Germinal center (tissue), 1 donor: ENCODE results near the gene PLA2G6.

Experiments used
- DNase-seq: peaks from one replicate; pipeline ENCODE4 v3.0.0; 2012; ENCODE audit warnings: mixed read lengths, low spot score

Gene PLA2G6

DNA sequence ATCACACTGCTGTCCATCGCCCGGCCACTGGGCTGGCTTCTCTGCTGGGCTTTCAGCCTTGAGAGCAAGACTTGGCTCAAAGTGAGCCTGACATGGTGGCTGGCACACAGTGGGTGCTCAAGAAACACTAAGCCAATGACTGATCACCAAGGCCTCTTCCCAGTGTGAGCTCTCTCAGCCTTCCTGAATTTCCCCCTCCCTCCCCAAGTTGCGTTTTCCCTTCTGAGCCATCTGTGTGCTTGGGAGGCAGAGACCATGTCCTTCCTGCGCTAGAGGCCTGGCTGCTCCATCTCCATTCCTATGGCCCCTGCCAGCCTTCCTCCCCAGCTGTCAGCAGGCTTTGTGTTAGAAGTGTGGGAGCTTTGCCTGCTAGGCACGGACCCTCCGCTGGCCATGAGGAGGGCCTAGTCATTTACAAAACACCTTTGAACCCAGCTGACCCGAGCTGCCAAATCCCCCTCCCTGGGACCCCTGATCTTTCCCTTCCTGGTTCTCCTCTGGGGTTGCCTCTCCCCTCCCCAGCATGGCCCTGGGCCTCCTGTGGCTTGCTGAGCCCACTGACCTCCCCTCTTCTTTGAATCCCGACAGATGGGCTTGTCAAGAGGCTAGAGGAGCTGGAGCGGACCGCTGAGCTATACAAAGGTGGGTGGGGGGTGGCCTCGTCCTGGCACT lies 111.2 kb downstream of the PLA2G6 start:
- DNase-seq, result no peak

DNA sequence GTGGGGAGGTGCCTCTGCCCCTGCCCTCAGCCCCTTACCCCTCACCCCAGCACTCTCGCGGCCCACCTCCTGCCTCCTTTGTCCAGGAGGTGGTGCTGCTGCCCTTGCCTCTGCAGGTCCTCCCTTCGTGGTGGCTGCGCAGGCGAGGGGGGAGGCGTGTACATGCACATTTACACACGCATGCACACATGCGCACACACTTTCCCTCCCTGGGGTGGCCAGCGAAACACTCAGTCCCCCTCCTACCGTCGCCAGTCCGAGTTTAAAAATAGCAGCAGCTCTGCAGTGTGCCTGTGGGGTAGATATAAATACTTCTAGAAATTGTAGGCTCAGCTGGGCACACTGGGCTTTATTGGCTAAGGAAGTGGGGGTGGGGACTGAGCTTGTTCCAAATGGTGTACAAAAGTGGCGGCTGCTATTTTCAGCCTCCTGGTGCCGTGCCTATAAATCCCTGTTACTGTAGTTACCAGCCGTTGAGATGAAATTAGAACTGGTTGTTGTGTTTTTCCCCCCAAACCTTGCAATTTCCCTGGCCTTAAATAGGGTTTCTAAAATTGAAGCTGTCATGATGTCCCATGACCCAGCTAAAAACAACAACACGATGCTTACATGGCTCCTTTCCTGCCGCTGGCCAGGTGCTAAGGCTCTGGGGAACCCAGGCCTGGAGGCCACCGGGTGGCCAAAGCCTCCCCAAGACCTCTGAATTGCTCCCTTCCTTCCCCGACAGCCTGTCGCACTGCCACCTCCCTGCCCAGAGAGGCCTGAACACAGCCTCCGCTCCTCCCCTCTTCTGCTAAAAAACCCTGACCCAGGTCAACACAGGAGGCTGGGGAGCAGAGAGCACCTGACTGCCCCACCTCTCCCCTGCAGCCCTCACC lies 112.0 kb downstream of the PLA2G6 start:
- DNase-seq, result no peak

GRCh38 chr22:38068641-38069371 lies 112.8 kb downstream of the PLA2G6 start:
- DNase-seq, result no peak

- no peak for DNase-seq
These were observed 113.8 kb downstream of the PLA2G6 start for GRCh38 chr22:38067761-38068360.

- DNase-seq, result no peak
These were observed 114.6 kb downstream of the PLA2G6 start for GRCh38 chr22:38067028-38067415.

DNA sequence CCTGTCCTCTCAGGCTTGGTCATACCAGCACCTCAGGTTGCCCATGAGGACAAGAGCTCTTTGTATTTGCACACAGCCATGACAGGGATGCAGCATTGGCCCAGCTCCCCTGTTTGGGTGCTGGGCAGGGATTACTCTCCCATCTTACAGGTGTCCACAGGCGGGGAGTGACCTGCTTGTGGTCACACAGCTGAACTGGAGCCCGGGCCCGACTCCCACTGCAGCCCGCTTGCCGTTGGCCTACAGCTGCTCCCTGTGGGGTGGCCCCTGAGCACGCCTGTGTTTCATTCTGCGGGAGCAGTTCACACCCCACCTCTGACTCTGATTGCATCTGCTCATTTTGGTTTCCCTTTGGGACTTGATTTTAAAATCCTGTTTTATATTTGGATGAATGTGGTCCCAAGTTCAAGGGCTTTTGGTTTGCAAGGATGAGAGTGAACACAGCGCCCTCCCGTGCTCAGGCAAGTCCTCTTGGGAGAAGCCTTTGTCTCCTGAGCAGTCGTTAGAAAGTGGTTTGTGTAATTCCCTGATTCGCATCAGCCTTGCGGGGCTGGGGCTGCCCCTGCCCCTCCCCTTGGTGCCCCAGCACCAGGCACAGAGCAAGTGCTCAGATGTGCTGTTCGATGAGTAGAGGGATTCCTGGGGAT lies 115.1 kb downstream of the PLA2G6 start:
- DNase-seq, result no peak

- no peak for DNase-seq
These were observed 116.1 kb downstream of the PLA2G6 start for GRCh38 chr22:38065539-38065938.

DNA sequence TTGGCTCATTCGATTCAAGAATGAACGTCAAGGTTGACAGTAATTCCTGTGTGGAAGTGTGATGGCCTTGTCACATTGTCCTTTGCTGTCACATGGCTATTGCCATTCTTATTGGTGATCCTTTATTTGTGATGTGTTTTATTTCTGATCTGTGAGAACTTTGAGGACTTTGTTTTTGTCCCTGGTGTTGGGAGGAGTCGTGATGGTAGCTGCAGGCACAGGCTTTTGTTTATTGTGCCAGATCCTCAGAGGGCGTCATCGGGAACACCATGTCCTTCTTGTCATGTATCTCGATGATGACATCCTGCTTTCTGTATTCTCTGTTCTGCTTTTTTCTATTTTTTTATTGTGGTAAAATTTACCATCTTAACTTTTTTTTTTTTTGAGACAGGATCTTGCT lies 118.8 kb downstream of the PLA2G6 start:
- DNase-seq, result no peak
